Thyroid gland (tissue), 4 donors: ENCODE results near the gene PYDC1. TPM values are rescaled to one million over a fixed set of nuclear protein-coding genes. Genes with fewer than 3 reads are reported as not detected.

ENCODE experiments used
- DNase-seq, 2 donors: peaks; one replicate each; pipeline ENCODE4 v3.0.0-alpha.2; 2019
- H3K27ac ChIP-seq, 3 donors: fragments of 200-600 bp; sonication (generic); 1 replicate in 2 of 3; 2 replicates in 1 of 3; pipeline ENCODE4 v1.5.1; 2016 to 2019; ENCODE audit warnings: mild to moderate bottlenecking in 1 of 3, moderate library complexity in 1 of 3
- H3K27me3 ChIP-seq: fragments of 200-600 bp; sonication (generic); one replicate; pipeline ENCODE4 v1.5.1; 2019
- H3K36me3 ChIP-seq, 2 donors: fragments of 200-600 bp; sonication (generic); one replicate each; pipeline ENCODE4 v1.5.1; 2016 to 2019
- H3K4me1 ChIP-seq, 2 donors: fragments of 200-600 bp; sonication (generic); one replicate each; pipeline ENCODE4 v1.5.1; 2017 to 2019
- H3K4me3 ChIP-seq, 3 donors: fragments of 200-600 bp; sonication (generic); replicated peaks in 1 of 3; 1 replicate in 2 of 3; 2 replicates in 1 of 3; pipeline ENCODE4 v1.5.1; 2016; ENCODE audit warnings: mild to moderate bottlenecking in 1 of 3
- H3K9me3 ChIP-seq: fragments of 200-600 bp; sonication (generic); one replicate; pipeline ENCODE4 v1.5.1; 2017
- CTCF ChIP-seq, 6 experiments: fragments of 200-600 bp in 3 of 6; fragments of 450-650 bp in 3 of 6; sonication (generic) in 3 of 6; IDR thresholded peaks; one replicate each; pipeline ENCODE4 v1.5.1; 2016 to 2019; ENCODE audit warnings: antibody characterized with exemption in 6 of 6, mild to moderate bottlenecking in 2 of 6, inconsistent platforms in 1 of 6, moderate library complexity in 1 of 6
- POLR2A ChIP-seq, 2 donors: fragments of 450-650 bp; IDR thresholded peaks; one replicate each; pipeline ENCODE4 v1.6.1; 2017; ENCODE audit warnings: antibody characterized with exemption in 2 of 2, mild to moderate bottlenecking in 2 of 2, moderate library complexity in 1 of 2
- WGBS, 2 donors: methylation state at CpG; one replicate each; pipeline ENCODE4 v1.1.5; 2017; 5-methylcytosine and 5-hydroxymethylcytosine counted together
- intact Hi-C: fragments of 100-400 bp; cut with DNase I; formaldehyde crosslinking; loops from one replicate; pipeline ENCODE4 v1.15.1; 2023
- total RNA-seq, 4 donors: library from RNA; depleted of rRNA; stranded (reverse); fragments of >200 nt; gene quantifications; one replicate each; pipeline ENCODE4 v1.2.3, GENCODE V29; 2016

PYDC1 gene
- total RNA-seq, 4 donors from 2014 or later, result not detected

- WGBS, 2 donors, result 32 to 47% methylated on average over 6 of the region's 6 CpGs
- intact Hi-C loops, result no loop called here
- Histone ChIP-seq H3K27ac (no peak overlapping the region), H3K27me3 (no peaks in the 10 kb centered on the region), H3K4me1 (peaks cover 0 to 10% of the 10 kb centered on the region in 2 donors), H3K9me3 (no peaks in the 10 kb centered on the region), H3K36me3 (no peaks in the 10 kb centered on the region), H3K4me3 (no peak overlapping the region)
- TF ChIP-seq CTCF (IDR thresholded peaks at IDR 0.05) (no peak), POLR2A (IDR thresholded peaks at IDR 0.05) (no peak)
- DNase-seq, result no peak
Measured at GRCh38 chr16:31206776-31207175, 10.2 kb downstream of the PYDC1 start.

GRCh38 chr16:31204871-31205666, 11.9 kb downstream of the PYDC1 start:
- 74 to 87% methylated on average over 8 to 9 of the region's 9 CpGs for WGBS, 2 donors
- intact Hi-C loops, result no loop called here

GRCh38 chr16:31202414-31203375, 14.2 kb downstream of the PYDC1 start, which contains the start of gene PYCARD:
PYCARD (minus strand) TSS chr16:31202760; CDS start chr16:31202690, 70 bp downstream.
- Histone ChIP-seq H3K9me3 (no peaks in the 10 kb centered on the region), H3K27ac (peak within 1 kb of the TSS in 1 of 3 donors; percentile 28), H3K4me3 (peak within 1 kb of the TSS; percentile 19 to 56 (median 24)), H3K36me3 (no peaks in the 10 kb centered on the region), H3K4me1 (peaks cover 0 to 22% of the 10 kb centered on the region in 2 donors), H3K27me3 (no peaks in the 10 kb centered on the region)
- no peak for TF ChIP-seq POLR2A (IDR thresholded peaks at IDR 0.05)
- no peak for TF ChIP-seq CTCF (IDR thresholded peaks at IDR 0.05)
- WGBS, 2 donors, result 19 to 35% methylated on average over 20 to 33 of the region's 69 CpGs
- DNase-seq, result peak; percentile 37 to 49
- intact Hi-C loops, result no loop called here

More at GRCh38 chr16:31204871-31205666, 11.9 kb downstream of the PYDC1 start:
- Histone ChIP-seq H3K27ac (no peak overlapping the region), H3K4me3 (no peak overlapping the region), H3K36me3 (no peaks in the 10 kb centered on the region), H3K9me3 (no peaks in the 10 kb centered on the region), H3K4me1 (peaks cover 0 to 22% of the 10 kb centered on the region in 2 donors), H3K27me3 (no peaks in the 10 kb centered on the region)
- no peak for TF ChIP-seq CTCF (IDR thresholded peaks at IDR 0.05)
- no peak for TF ChIP-seq POLR2A (IDR thresholded peaks at IDR 0.05)
- no peak for DNase-seq

GRCh38 chr16:31201582-31202413, 15.1 kb downstream of the PYDC1 start:
- Histone ChIP-seq H3K27me3 (no peaks in the 10 kb centered on the region), H3K4me3 (peak overlapping the region; percentile 19 to 56 (median 24)), H3K4me1 (peaks cover 0 to 22% of the 10 kb centered on the region in 2 donors), H3K27ac (peak overlapping the region in 1 of 3 donors; percentile 28), H3K9me3 (no peaks in the 10 kb centered on the region), H3K36me3 (peaks cover 0 to 2% of the 10 kb centered on the region in 2 donors)
- TF ChIP-seq POLR2A (IDR thresholded peaks at IDR 0.05) (no peak), CTCF (IDR thresholded peaks at IDR 0.05) (no peak)
- DNase-seq, result peak in 1 of 2 donors; percentile 17
- WGBS, 2 donors, result 20 to 30% methylated on average over 24 to 27 of the region's 35 CpGs
- intact Hi-C loops, result no loop called here
